Motor neuron (in vitro differentiated cells): Measurements from ENCODE around the gene TRAK1. TPM values are rescaled to one million over a fixed set of nuclear protein-coding genes. Genes with fewer than 3 reads are reported as not detected.
A peak's percentile ranks its signal among the peaks of the same experiment; 100 is the strongest.

Source experiments
- ATAC-seq, 8 experiments: fragments of 200-7000 bp; cut with Tn5 transposase; replicated peaks in 6 of 8; 2 replicates each; pipeline ENCODE4 v1.8.0; 2021; ENCODE audit warnings: mild to moderate bottlenecking in 8 of 8, moderate library complexity in 8 of 8
- H3K27ac ChIP-seq, 2 donors: fragments of 250-450 bp; sonication (Bioruptor Pico); 2 replicates each; pipeline ENCODE4 v1.9.0; 2021; ENCODE audit warnings: antibody characterized with exemption in 2 of 2, mild to moderate bottlenecking in 2 of 2, moderate library complexity in 1 of 2
- H3K4me1 ChIP-seq, 2 donors: fragments of 250-450 bp; sonication (Bioruptor Pico); replicated peaks in 1 of 2; 2 replicates each; pipeline ENCODE4 v1.6.1; 2021; ENCODE audit warnings: antibody characterized with exemption in 2 of 2, mild to moderate bottlenecking in 2 of 2, moderate library complexity in 1 of 2
- H3K4me3 ChIP-seq, 5 donors: fragments of 250-450 bp; sonication (Bioruptor Pico); 2 replicates each; pipeline ENCODE4 v1.9.0; 2021; ENCODE audit warnings: antibody characterized with exemption in 5 of 5, mild to moderate bottlenecking in 5 of 5, moderate library complexity in 4 of 5
- WGBS, 10 experiments: fragments of 450-650 bp; shearing (Covaris generic); methylation state at CpG; one replicate each; pipeline ENCODE4 v1.0.0; 2022; 5-methylcytosine and 5-hydroxymethylcytosine counted together
- in situ Hi-C, 9 experiments: fragments of 400-800 bp; cut with MboI; loops; one replicate each; pipeline ENCODE4 v1.15.0; 2021; ENCODE audit warnings: low sequenced_read_pairs in 9 of 9, low pct_unique_long_range_greater_than_20kb in 2 of 9; ENCODE audit not compliant: unreplicated experiment in 9 of 9
- total RNA-seq, 8 experiments: library from RNA; unstranded; fragments of 300-600 nt; gene quantifications; 2 replicates each; pipeline versions ENCODE4 v1.2.3 to v1.2.4, GENCODE V29; 2022

Gene TRAK1
- total RNA-seq, 8 experiments from 2014 or later: 20.2 to 46.5 (median 25.8) TPM

DNA sequence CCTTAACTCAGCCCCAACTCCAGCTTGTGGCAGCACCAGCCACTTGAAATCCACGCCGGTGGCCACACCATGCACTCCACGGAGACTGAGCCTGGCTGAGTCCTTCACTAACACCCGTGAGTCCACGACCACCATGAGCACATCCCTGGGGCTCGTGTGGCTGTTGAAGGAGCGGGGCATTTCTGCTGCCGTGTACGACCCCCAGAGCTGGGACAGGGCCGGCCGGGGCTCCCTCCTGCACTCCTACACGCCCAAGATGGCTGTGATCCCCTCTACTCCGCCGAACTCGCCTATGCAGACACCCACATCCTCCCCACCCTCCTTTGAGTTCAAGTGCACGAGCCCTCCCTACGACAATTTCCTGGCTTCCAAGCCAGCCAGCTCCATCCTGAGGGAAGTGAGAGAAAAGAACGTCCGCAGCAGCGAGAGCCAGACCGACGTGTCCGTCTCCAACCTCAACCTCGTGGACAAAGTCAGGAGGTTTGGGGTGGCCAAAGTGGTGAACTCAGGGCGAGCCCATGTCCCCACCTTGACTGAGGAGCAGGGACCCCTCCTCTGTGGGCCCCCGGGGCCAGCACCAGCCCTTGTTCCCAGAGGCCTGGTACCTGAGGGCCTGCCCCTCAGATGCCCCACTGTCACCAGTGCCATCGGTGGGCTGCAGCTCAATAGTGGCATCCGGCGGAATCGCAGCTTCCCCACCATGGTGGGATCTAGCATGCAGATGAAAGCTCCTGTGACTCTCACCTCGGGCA lies 132.0 kb downstream of the TRAK1 start:
- in situ Hi-C loops: loop anchor here in 2 of 9 experiments (10.0 to 25.0 kb wide), 3 partner anchors 111 to 322 kb away; no protein-coding TSS in a partner anchor
- no peak overlapping the region for H3K4me3 ChIP-seq
- no peaks in the 10 kb centered on the region for H3K4me1 ChIP-seq
- no peak for ATAC-seq
- no peak overlapping the region for H3K27ac ChIP-seq
- 98 to 100% (median 100%) methylated on average over 1 to 7 of the region's 31 CpGs; no CpG with 5 or more reads in 7 of the 10 experiments for WGBS, 10 experiments

DNA sequence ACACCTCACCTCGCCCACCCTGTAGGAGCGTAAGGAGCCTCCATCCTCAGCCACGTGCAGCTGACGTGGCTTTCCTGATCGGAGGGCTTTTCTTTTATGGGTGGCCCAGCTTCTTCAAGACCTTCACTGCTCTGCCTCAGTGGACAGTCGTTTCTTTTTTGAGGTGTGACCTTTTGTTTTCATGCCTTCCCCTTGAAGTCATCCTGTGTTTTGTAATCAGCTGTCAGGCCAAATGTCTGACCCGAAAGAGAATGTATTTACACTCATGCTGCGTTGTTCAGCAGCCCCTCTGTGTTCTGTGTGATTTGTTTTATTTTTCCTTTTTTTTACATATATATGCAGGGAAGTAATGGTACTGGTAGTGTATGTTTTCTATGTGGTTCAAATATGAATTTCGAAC lies 133.0 kb downstream of the TRAK1 start:
- H3K27ac ChIP-seq: no peak overlapping the region
- no peak overlapping the region for H3K4me3 ChIP-seq
- no peaks in the 10 kb centered on the region for H3K4me1 ChIP-seq
- no peak for ATAC-seq
- WGBS, 10 experiments: 43 to 100% (median 79%) methylated on average over 1 to 7 of the region's 9 CpGs; no CpG with 5 or more reads in 2 of the 10 experiments
- in situ Hi-C loops: loop anchor here in 2 of 9 experiments (10.0 to 25.0 kb wide), 3 partner anchors 112 to 321 kb away; no protein-coding TSS in a partner anchor

DNA sequence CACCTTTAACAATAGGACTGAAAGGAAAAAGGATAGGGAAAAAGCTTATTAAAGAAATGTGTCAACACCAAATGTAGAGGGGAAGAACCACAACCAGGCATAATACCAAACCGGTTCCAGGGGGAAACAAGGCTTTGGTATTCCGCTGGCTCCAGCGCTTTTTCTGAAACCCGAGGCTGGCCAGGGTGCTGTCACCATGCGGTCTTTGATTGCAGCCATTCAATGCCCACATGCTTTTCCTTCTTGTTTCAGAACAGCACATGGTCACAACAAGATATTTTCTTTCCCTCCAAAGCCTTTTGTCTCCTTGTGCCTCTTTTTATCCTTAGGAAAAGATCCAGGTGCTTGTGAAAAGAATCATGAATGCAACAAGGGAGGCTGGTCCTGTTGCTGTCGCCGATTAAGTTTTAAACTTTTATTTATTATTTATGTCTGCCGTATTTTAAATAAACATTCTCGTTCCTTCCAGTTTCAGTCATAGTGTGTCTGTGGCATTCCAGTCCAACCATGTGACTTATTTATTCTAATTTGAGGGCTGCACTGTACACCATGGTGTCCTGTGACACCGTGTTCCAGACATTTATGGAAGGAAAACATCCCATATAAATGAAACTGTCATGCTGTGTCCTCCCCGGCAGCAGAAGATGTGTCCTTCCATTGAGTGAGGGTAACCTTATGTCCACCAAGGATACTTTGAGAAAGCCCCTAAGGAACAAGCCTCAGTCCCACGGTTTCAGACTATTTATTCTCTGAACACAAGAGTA lies 133.7 kb downstream of the TRAK1 start:
- ATAC-seq: peak in 2 of 8 experiments; percentile 37 to 57
- in situ Hi-C loops: loop anchor here in 6 of 9 experiments (10.0 to 25.0 kb wide), 5 partner anchors 113 to 320 kb away; no protein-coding TSS in a partner anchor

DNA sequence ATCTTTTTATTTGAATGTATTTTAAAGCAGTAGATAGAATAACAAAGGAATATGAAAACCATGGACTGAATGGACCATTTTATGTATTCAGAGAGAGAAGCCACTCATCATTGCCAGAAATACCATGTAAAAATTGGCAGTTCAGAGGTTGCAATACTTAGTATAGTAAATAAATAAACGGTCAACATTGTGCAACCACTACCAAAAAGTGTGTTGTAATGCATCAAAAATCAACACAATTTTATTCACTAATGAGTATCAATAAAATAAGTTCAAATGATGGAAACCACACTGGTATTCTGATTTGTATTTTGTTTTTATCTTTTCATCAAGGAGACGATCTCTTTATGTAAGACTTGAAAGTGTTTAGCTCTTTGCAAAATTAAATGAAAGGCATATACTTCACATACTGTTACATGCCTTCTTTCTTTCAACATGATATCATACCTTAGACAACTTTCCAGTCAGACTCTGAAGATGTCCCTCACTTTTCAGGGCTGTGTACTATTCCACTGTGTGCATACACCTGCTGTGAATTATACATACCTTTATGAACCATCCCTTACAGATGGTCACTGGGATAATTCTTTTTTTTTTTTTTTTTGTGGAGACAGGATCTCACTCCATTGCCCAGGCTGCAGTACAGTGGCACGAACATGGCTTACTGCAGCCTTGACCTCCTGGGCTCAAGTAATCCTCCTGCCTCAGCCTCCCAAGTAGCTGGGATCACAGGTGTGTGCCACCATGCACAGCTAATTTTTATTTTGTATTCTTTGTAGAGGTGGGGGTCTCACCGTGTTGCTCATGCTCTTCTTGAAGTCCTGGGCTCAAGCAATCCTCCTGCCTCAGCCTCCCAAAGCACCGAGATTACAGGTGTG lies 134.6 kb downstream of the TRAK1 start:
- Histone ChIP-seq H3K4me1 (no peaks in the 10 kb centered on the region), H3K27ac (no peak overlapping the region), H3K4me3 (no peak overlapping the region)
- in situ Hi-C loops: loop anchor here in 6 of 9 experiments (10.0 to 25.0 kb wide), 3 partner anchors 212 to 319 kb away; no protein-coding TSS in a partner anchor
- 59 to 98% (median 93%) methylated on average over 1 to 5 of the region's 5 CpGs; no CpG with 5 or more reads in 2 of the 10 experiments for WGBS, 10 experiments
- ATAC-seq: no peak

More for the DNA sequence above, 133.7 kb downstream of the TRAK1 start:
- Histone ChIP-seq H3K4me3 (no peak overlapping the region), H3K27ac (no peak overlapping the region), H3K4me1 (no peaks in the 10 kb centered on the region)
- WGBS, 10 experiments: 59 to 98% (median 81%) methylated on average over 2 to 12 of the region's 12 CpGs

DNA sequence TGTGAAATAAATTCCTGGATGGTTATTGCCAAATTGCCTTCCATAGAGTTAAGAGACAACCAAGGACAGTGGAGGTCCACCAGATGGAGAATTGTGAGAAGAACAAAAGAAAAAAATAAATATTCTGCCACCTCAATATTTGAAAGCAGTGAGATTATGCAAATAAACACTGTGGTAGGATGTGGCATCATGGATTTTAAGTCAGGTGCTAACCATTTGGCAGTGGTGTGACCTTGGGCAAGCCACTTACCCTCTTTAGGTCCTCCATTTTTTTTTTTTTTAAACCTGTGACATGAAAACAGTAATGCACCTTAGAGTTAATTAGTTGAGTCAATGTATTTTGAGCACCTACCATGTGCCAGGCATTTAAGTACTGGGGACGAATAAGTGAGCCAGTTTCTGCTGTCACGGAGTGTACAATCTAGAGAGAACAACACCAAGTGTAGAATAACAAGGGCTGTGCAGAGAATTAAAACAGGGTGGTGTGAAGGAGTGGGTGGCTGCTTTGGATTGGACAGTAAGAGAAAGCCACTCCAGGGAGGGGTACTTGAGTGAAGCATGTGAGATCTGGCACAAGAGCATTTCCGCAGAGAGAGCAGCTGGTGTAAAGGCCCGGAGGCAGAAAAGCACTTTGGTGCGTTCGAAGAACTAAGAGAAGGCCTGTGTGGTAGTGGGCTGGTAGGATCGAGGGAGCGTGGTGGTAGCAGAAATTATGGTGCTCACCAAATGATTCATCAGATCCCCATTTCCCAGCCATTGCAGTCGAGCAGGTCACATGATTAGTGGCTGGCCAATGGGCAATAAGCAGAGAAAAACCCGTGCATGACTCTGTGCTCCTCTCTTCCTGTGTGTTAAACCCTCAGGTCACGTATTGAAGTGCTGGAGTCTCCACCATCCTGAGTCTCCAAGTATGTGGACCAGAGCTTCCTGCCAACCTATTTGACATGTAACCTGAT lies 135.6 kb downstream of the TRAK1 start:
- 50 to 91% (median 79%) methylated on average over 2 to 9 of the region's 11 CpGs; no CpG with 5 or more reads in 2 of the 10 experiments for WGBS, 10 experiments
- no peak for ATAC-seq
- H3K4me1 ChIP-seq: no peaks in the 10 kb centered on the region
- in situ Hi-C loops: loop anchor here in 6 of 9 experiments (10.0 to 25.0 kb wide), 3 partner anchors 211 to 318 kb away; no protein-coding TSS in a partner anchor
- no peak overlapping the region for H3K4me3 ChIP-seq
- no peak overlapping the region for H3K27ac ChIP-seq

DNA sequence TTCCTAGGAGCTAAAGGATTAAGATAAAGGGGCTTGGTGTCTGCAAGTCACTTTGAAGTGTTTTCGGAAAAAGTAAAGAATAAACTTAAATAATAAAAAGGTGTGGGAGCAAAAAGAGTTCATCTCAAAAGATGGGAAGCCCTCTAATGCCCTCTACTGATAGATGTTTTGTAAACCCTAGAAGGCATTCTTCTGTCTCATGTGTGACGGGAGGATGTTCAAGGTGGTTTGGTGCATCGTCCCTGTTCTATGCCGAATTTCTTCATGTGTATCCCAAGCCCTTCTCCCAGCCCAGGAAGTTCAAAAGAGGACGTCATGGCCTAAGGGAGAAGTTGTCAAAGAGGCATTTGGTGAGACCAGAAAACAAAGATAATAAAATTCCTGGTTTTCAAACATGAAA lies 137.6 kb downstream of the TRAK1 start:
- Histone ChIP-seq H3K27ac (no peak overlapping the region), H3K4me3 (no peak overlapping the region), H3K4me1 (no peaks in the 10 kb centered on the region)
- 17 to 71% (median 51%) methylated on average over 1 to 5 of the region's 5 CpGs; no CpG with 5 or more reads in 1 of the 10 experiments for WGBS, 10 experiments
- ATAC-seq: no peak
- in situ Hi-C loops: loop anchor here in 6 of 9 experiments (10.0 to 25.0 kb wide), 3 partner anchors 209 to 316 kb away; no protein-coding TSS in a partner anchor

DNA sequence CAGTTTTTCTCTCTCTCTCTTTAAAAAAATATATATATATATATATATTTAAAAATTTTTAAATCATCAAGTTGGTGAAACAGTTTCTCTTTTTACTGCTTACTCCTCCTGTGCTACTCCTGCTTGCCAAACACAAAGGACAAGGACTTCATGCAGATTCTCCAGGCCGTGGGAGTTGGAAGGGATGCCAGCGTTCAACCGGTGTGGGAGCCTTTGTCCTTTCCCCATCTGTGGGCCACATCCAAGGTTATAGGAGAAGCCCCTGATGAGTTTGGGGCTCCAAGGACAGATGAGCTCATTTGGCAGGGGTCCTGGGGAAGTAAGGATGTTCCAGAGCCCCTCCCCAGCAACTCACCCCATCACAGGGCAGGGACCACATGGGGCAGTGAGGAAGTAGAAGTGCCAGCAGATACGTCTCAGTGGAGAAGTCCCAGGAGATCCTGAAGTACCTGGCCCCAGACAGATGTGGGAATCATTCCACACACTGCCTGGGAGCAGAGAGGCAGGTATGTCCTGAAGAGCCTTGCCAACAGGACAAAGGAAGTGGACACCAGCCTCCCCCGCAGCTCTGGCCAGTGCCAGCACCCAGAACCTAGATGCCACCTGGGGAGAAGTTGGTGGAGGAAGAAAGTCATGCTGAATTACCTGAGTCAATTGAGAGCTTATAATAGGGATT lies 138.2 kb downstream of the TRAK1 start:
- ATAC-seq: peak in 3 of 8 experiments; percentile 13 to 45 (median 19)
- 40 to 100% (median 84%) methylated on average over 1 to 4 of the region's 5 CpGs; no CpG with 5 or more reads in 6 of the 10 experiments for WGBS, 10 experiments
- H3K4me3 ChIP-seq: no peak overlapping the region
- in situ Hi-C loops: loop anchor here in 6 of 9 experiments (10.0 to 25.0 kb wide), 3 partner anchors 208 to 315 kb away; no protein-coding TSS in a partner anchor
- no peak overlapping the region for H3K27ac ChIP-seq
- no peaks in the 10 kb centered on the region for H3K4me1 ChIP-seq

DNA sequence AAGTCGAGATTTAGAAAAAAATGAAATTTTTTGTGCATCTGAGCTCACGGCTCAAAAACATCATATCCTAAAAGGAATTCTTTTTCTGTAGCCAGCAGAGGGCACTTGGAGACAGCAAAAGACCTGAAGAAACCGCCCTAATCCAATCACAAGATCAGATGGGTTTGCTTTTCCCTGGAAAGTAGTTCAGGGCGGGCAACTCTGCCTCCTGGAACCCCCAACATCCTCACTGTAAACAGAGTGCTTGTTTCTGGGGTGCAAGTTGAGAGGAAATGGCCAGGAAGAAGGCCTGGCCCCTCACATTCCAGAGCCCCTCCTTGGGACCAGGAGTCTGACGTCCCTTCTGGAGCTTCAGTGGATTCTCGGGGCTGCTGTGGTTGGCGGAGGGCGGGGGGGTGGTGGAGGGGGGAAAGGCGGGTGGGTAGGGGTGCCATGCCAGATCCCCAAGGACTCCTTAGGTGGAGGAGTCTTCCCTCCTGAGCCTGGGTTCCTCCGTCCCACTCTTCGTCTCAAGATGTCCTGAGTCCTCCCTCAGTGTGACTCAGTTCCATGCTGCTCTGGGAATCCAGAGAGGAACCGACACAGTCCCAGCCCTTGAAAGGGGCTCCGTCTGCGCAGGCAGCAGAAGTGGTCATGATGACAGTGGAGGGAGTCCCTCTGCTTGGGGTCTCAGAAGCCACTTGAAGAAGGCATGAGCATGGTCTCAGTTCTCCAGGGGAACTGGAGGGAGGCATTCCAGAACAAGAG lies 139.0 kb downstream of the TRAK1 start:
- in situ Hi-C loops: loop anchor here in 7 of 9 experiments (10.0 to 25.0 kb wide), 4 partner anchors 207 to 315 kb away; no protein-coding TSS in a partner anchor
- Histone ChIP-seq H3K4me3 (no peak overlapping the region), H3K27ac (no peak overlapping the region), H3K4me1 (no peaks in the 10 kb centered on the region)
- peak in 6 of 8 experiments; percentile 25 to 85 (median 72) for ATAC-seq
- 0 to 80% (median 36%) methylated on average over 1 to 4 of the region's 14 CpGs; no CpG with 5 or more reads in 3 of the 10 experiments for WGBS, 10 experiments

DNA sequence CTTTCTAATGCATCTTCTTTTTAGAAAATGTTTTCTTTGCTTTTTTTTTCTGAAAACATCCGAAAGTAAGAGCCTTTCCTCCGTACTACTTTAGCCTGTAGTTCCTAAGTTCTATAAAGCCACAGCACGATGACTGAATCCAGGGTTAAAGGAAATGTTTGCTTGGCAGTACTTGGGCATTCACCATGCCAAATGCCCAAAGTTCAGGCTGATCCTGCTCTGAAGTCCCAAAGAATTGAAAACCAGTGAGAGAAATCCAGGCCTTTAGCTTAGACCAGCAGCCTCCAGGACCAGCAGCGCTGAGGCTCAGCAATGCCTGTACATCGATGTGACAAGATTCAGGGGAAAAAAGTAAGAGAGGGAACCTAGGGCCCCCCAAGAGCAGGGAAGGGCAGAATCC lies 139.7 kb downstream of the TRAK1 start:
- Histone ChIP-seq H3K4me3 (no peak overlapping the region), H3K4me1 (no peaks in the 10 kb centered on the region), H3K27ac (no peak overlapping the region)
- in situ Hi-C loops: loop anchor here in 6 of 9 experiments (10.0 to 25.0 kb wide), 3 partner anchors 206 to 306 kb away; no protein-coding TSS in a partner anchor
- WGBS, 10 experiments: 0 to 100% (median 75%) methylated on average over 1 to 5 of the region's 5 CpGs
- ATAC-seq: no peak

DNA sequence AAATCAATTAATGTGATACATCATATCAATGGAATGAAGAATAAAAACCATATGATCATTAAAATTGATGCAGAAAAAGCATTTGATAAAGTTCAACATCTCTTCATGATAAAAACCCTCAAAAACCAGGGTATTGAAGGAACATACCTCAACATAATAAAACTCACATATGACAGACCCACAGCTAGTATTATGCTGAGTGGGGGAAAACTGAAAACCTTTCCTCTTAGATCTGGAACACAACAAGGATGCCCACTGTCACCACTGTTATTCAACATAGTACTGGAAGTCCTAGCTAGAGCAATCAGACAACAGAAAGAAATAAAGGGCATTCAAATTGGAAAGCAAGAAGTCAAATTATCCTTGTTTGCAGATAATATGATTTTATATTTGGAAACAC lies 144.4 kb downstream of the TRAK1 start:
- H3K4me1 ChIP-seq: no peaks in the 10 kb centered on the region
- no peak overlapping the region for H3K4me3 ChIP-seq
- no peak overlapping the region for H3K27ac ChIP-seq
- in situ Hi-C loops: loop anchor here in 6 of 9 experiments (10.0 to 25.0 kb wide), 3 partner anchors 202 to 302 kb away; no protein-coding TSS in a partner anchor
- no peak for ATAC-seq
